Endothelial cell of umbilical vein (primary cell): ENCODE results near the gene WDR5. TPM values are rescaled to one million over a fixed set of nuclear protein-coding genes. Genes with fewer than 3 reads are reported as not detected.

Source experiments
- BruUV-seq: library from RNA; stranded (reverse); fragments of 400-500 nt; replicated peaks from 2 replicates; lab custom pipeline; 2021; lab: Mats Ljungman, UMichigan
- CTCF ChIA-PET: fragments of 300-600, 350-600 bp; sonication (Branson Sonifier 250); formaldehyde crosslinking; loops from one replicate; lab custom pipeline; 2021; ENCODE audit warnings: antibody characterized with exemption, inconsistent platforms; lab: Charles Lee
- POLR2A ChIA-PET: fragments of 300-600, 350-600 bp; sonication (Branson Sonifier 250); formaldehyde crosslinking; loops from one replicate; lab custom pipeline; 2021; ENCODE audit warnings: antibody characterized with exemption, inconsistent platforms; lab: Charles Lee
- DNase-seq: peaks from one replicate; pipeline ENCODE4 v3.0.0-alpha.2; 2011; ENCODE audit warnings: low read depth, low spot score
- FAIRE-seq: peaks from 2 replicates; lab custom pipeline; 2011; peaks lifted over from hg19 to GRCh38; lab: Jason Lieb, UNC
- H2AFZ ChIP-seq: 2 replicates; pipeline ENCODE4 v1.6.0; 2012; ENCODE audit warnings: low read depth, low read length, control low read depth, inconsistent platforms
- H3K27ac ChIP-seq: 2 replicates; pipeline ENCODE4 v1.5.1; 2011; ENCODE audit warnings: low read depth, mild to moderate bottlenecking, control low read depth, low read length, moderate library complexity; ENCODE audit not compliant: insufficient read depth
- H3K27me3 ChIP-seq, 2 experiments: 2 replicates each; pipeline versions ENCODE4 v1.6.0 to v1.6.1; 2011; ENCODE audit warnings: low read length in 2 of 2, mixed read lengths in 1 of 2; ENCODE audit not compliant: control insufficient read depth in 2 of 2, insufficient read depth in 2 of 2
- H3K36me3 ChIP-seq, 2 experiments: 2 replicates in 1 of 2; 3 replicates in 1 of 2; pipeline ENCODE4 v1.5.1; 2011; ENCODE audit warnings: low read length in 2 of 2, mild to moderate bottlenecking in 1 of 2, moderate library complexity in 1 of 2; ENCODE audit not compliant: control insufficient read depth in 2 of 2, insufficient read depth in 2 of 2; ENCODE audit errors: extremely low read depth in 1 of 2
- H3K4me1 ChIP-seq: 3 replicates; pipeline ENCODE4 v1.5.1; 2011; ENCODE audit warnings: mild to moderate bottlenecking, low read length; ENCODE audit not compliant: control insufficient read depth, insufficient read depth; ENCODE audit errors: extremely low read depth
- H3K4me2 ChIP-seq: 2 replicates; pipeline ENCODE4 v1.6.1; 2011; ENCODE audit warnings: low read length, control low read depth, mixed read lengths; ENCODE audit not compliant: insufficient read depth
- H3K4me3 ChIP-seq, 3 experiments: fragments of 200-600 bp in 1 of 3; sonication (generic), shearing (Covaris generic) in 1 of 3; replicated peaks in 1 of 3; 2 replicates each; pipeline ENCODE4 v1.5.1; 2011 to 2016; ENCODE audit warnings: control low read depth in 3 of 3, low read length in 3 of 3, mild to moderate bottlenecking in 2 of 3, inconsistent platforms in 1 of 3, low read depth in 1 of 3, moderate library complexity in 1 of 3; ENCODE audit not compliant: insufficient read depth in 1 of 3
- H3K79me2 ChIP-seq: 2 replicates; pipeline ENCODE4 v1.6.0; 2012; ENCODE audit warnings: low read length, inconsistent platforms; ENCODE audit not compliant: control insufficient read depth, insufficient read depth
- H3K9ac ChIP-seq: replicated peaks from 2 replicates; pipeline ENCODE3; 2011; ENCODE audit warnings: low read length, control low read depth; ENCODE audit not compliant: insufficient read depth; ENCODE audit errors: extremely low read depth
- H3K9me1 ChIP-seq: replicated peaks from 3 replicates; pipeline ENCODE4 v1.6.0; 2011; ENCODE audit warnings: mild to moderate bottlenecking, low read length; ENCODE audit not compliant: control insufficient read depth, insufficient read depth; ENCODE audit errors: extremely low read depth
- H3K9me3 ChIP-seq: replicated peaks from 2 replicates; pipeline ENCODE4 v1.5.1; 2012; ENCODE audit warnings: low read length, inconsistent platforms; ENCODE audit not compliant: control insufficient read depth, insufficient read depth
- H4K20me1 ChIP-seq: replicated peaks from 2 replicates; pipeline ENCODE3; 2011; ENCODE audit warnings: mild to moderate bottlenecking, low read length; ENCODE audit not compliant: control insufficient read depth, insufficient read depth; ENCODE audit errors: extremely low read depth
- EZH2 ChIP-seq: IDR thresholded peaks from 2 replicates; pipeline ENCODE4 v1.6.1; 2012; ENCODE audit warnings: borderline replicate concordance, low read depth, mild to moderate bottlenecking, moderate library complexity, low read length, inconsistent platforms; ENCODE audit not compliant: severe bottlenecking
- FOS ChIP-seq: IDR thresholded peaks from 2 replicates; pipeline ENCODE4 v1.6.1; 2011; ENCODE audit warnings: mild to moderate bottlenecking, low read length, moderate library complexity, borderline replicate concordance; ENCODE audit not compliant: insufficient read depth
- GATA2 ChIP-seq: IDR thresholded peaks from 2 replicates; pipeline ENCODE4 v1.7.0; 2011; ENCODE audit warnings: low read depth, mild to moderate bottlenecking, moderate library complexity, mixed read lengths, low read length; ENCODE audit not compliant: insufficient read length, insufficient read depth
- JUN ChIP-seq: IDR thresholded peaks from 2 replicates; pipeline ENCODE4 v1.6.1; 2011; ENCODE audit warnings: borderline replicate concordance, low read depth; ENCODE audit not compliant: insufficient read length, insufficient read depth
- MYC ChIP-seq: IDR thresholded peaks from one replicate; pipeline ENCODE4 v1.6.1; 2011; ENCODE audit warnings: mild to moderate bottlenecking, low read depth, low read length
- POLR2A ChIP-seq: IDR thresholded peaks from 2 replicates; pipeline ENCODE4 v1.6.1; 2012; ENCODE audit warnings: low read depth, mild to moderate bottlenecking, control low read depth, low read length
- POLR2AphosphoS5 ChIP-seq: IDR thresholded peaks from 2 replicates; pipeline ENCODE4 v1.6.1; 2012; ENCODE audit warnings: low read depth, mild to moderate bottlenecking, control low read depth, low read length, moderate library complexity; ENCODE audit not compliant: insufficient read depth
- dilution Hi-C: fragments of 300-500 bp; cut with MboI; formaldehyde crosslinking; loops from one replicate; pipeline ENCODE4 v1.15.0; 2019; ENCODE audit warnings: low sequenced_read_pairs; ENCODE audit not compliant: extremely low pct_ligation_motif_present
- intact Hi-C: fragments of 100-400 bp; cut with micrococcal nuclease; formaldehyde crosslinking; loops from one replicate; pipeline ENCODE4 v1.10.0; 2022
- polyA plus RNA-seq, 4 experiments: library from polyadenylated mRNA; depleted of rRNA in 3 of 4; stranded (reverse) in 3 of 4; unstranded in 1 of 4; fragments of >200 nt; gene quantifications; 2 replicates each; pipeline versions ENCODE4 v1.2.1 to v1.2.3, GENCODE V29; 2011 to 2012; ENCODE audit warnings: missing spikeins in 1 of 4
- total RNA-seq: library from RNA; stranded (reverse); gene quantifications from 2 replicates; pipeline ENCODE4 v1.2.3, GENCODE V29; 2021
- TF ChIP-seq, protein P1 (sequence below), 2 donors: IDR thresholded peaks; 1 replicate in 1 of 2; 2 replicates in 1 of 2; pipeline ENCODE4 v1.5.1; 2011; ENCODE audit warnings: low read length in 2 of 2, mild to moderate bottlenecking in 2 of 2, moderate library complexity in 2 of 2, control low read depth in 1 of 2, inconsistent platforms in 1 of 2, low read depth in 1 of 2; ENCODE audit not compliant: insufficient read depth in 1 of 2; ENCODE audit errors: extremely low read depth in 1 of 2
- TF ChIP-seq, protein P2 (sequence below): IDR thresholded peaks from 2 replicates; pipeline ENCODE4 v1.6.1; 2011; ENCODE audit not compliant: insufficient read depth, insufficient read length

WDR5 gene
- total and polyA plus RNA-seq, 2 donors (not counting 3 experiments of a cell fraction or from before 2014, with no cell fraction given), result 32.1 to 42.5 TPM

DNA sequence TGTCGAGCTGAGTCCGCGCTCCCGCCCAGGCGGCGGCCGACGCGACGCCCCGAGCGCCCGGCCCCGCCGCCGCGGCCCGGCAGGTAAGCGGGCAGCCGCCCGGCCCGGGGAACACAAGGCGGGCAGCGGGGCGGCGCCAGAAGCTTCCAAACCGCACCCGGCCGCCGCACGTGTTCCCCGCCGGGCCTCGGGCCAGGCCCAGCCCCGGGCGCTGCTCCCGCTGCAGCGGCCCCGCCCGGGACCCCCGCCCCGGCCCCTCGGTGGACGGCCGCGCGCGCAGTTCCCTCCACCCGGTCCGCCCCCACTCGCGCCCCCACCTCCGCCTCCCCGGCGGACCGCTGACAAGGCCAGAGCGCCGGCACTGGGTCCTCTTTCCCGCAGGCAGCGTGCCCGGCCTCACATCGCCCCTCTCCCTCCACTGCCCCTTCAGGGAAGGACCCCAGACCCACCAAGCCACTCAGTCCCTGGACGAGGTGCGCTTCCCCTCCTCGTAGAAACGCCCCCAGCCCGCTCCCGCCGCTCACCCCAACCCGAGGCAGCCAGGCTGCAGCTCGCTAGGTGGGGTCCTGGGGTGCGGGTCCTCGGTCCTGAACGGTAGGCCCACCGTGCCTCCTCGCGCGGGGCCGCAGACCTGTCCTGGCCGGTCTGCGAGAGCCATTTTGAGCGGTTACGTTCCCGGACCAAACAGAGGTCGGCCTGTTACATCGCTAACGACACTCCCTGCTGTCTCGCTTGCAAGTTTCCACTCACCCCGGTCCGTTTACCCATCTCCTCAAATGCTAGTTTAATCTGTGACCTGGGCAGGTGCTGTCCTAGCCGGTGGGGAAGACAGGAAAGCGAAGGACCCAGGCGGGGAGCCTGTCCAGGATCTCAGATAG, 475 bp downstream of the WDR5 start:
- Histone ChIP-seq H4K20me1 (no peaks in the 10 kb centered on the region), H3K9me3 (no peaks in the 10 kb centered on the region), H3K4me3 (peak overlapping the region; percentile 33 to 97 (median 73)), H3K27ac (no peak overlapping the region), H3K27me3 (no peaks in the 10 kb centered on the region), H3K36me3 (peaks cover 2 to 12% of the 10 kb centered on the region in 2 experiments), H3K4me2 (peak overlapping the region; percentile 77), H3K79me2 (peaks cover 40% of the 10 kb centered on the region), H3K4me1 (peaks cover 10% of the 10 kb centered on the region), H3K9me1 (no peaks in the 10 kb centered on the region), H2AFZ (no peak overlapping the region), H3K9ac (peak overlapping the region; percentile 52)
- CTCF ChIA-PET, result interaction anchor here (0.6 to 1.1 kb wide), 11 partner anchors 23 to 562 kb away, joined by 3 to 11 read pairs (median 3); partner anchors contain the start of gene RNU6ATAC
- POLR2A ChIA-PET, result interaction anchor here (1.1 kb wide), 1 partner anchor 26 kb away, joined by 3 read pairs; no protein-coding TSS in a partner anchor
- DNase-seq, result peak; percentile 24
- FAIRE-seq, result no peak
- TF ChIP-seq POLR2A (no peak), POLR2AphosphoS5 (peak; percentile 28)
- dilution Hi-C loops, result no loop called here
- intact Hi-C loops, result loop anchor here (1.0 kb wide), 1 partner anchor 28 kb away; the partner anchor contains the start of gene RNU6ATAC
- TSS peak; percentile 26 for BruUV-seq

DNA sequence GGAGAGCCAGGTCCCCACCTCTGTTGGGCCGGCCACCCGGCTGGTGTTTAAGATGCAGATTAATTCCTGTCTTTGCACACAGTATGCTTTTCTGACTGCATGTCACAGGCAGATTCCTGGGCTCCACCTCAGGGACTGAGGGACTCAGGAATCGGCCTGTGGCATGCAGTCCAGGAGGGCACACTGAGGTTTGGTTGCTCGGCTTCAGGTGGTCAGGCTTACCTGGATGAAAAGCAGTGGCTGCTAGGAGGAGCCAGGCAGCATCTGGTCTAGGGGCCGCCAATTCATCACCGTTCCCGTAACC, 1.1 kb downstream of the WDR5 start:
- POLR2A ChIA-PET, result no interaction called here
- H3K27me3 ChIP-seq, result no peaks in the 10 kb centered on the region
- H3K4me3 ChIP-seq, result peak overlapping the region; percentile 33 to 97 (median 73)
- TF ChIP-seq POLR2AphosphoS5, result no peak
- no peak for TF ChIP-seq FOS
- no peak for TF ChIP-seq POLR2A
- no peak for TF ChIP-seq GATA2
- no peak for TF ChIP-seq JUN
- no peak for TF ChIP-seq EZH2
- TF ChIP-seq, protein P1, sequence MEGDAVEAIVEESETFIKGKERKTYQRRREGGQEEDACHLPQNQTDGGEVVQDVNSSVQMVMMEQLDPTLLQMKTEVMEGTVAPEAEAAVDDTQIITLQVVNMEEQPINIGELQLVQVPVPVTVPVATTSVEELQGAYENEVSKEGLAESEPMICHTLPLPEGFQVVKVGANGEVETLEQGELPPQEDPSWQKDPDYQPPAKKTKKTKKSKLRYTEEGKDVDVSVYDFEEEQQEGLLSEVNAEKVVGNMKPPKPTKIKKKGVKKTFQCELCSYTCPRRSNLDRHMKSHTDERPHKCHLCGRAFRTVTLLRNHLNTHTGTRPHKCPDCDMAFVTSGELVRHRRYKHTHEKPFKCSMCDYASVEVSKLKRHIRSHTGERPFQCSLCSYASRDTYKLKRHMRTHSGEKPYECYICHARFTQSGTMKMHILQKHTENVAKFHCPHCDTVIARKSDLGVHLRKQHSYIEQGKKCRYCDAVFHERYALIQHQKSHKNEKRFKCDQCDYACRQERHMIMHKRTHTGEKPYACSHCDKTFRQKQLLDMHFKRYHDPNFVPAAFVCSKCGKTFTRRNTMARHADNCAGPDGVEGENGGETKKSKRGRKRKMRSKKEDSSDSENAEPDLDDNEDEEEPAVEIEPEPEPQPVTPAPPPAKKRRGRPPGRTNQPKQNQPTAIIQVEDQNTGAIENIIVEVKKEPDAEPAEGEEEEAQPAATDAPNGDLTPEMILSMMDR (IDR thresholded peaks at IDR 0.05; ENCODE audit: extremely low read depth in 1 of 2, insufficient read depth in 1 of 2, low read depth in 1 of 2, low read length in 2 of 2), result no peak
- TF ChIP-seq MYC, result no peak
- TF ChIP-seq, protein P2, sequence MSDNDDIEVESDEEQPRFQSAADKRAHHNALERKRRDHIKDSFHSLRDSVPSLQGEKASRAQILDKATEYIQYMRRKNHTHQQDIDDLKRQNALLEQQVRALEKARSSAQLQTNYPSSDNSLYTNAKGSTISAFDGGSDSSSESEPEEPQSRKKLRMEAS, result no peak
- no peak for DNase-seq
- peaks cover 40% of the 10 kb centered on the region for H3K79me2 ChIP-seq
- H3K4me1 ChIP-seq, result peaks cover 10% of the 10 kb centered on the region
- peak overlapping the region; percentile 77 for H3K4me2 ChIP-seq
- dilution Hi-C loops (no loop called here), intact Hi-C loops (loop anchor here (1.0 kb wide), 1 partner anchor 27 kb away; the partner anchor contains the start of gene RNU6ATAC)
- CTCF ChIA-PET, result no interaction called here
- FAIRE-seq, result peak; percentile 35
- peak overlapping the region; percentile 52 for H3K9ac ChIP-seq
- no peaks in the 10 kb centered on the region for H3K9me1 ChIP-seq
- no peak overlapping the region for H2AFZ ChIP-seq
- H3K36me3 ChIP-seq, result peaks cover 2 to 16% of the 10 kb centered on the region in 2 experiments
- no peaks in the 10 kb centered on the region for H3K9me3 ChIP-seq
- no peak overlapping the region for H3K27ac ChIP-seq
- no peaks in the 10 kb centered on the region for H4K20me1 ChIP-seq
- BruUV-seq, result no TSS peak
